Left ventricle myocardium inferior (tissue), 1 donor: ENCODE measurements around the gene INF2. TPM values are rescaled to one million over a fixed set of nuclear protein-coding genes. Genes with fewer than 3 reads are reported as not detected.

Experiments used
- DNase-seq: peaks from one replicate; pipeline ENCODE4 v3.0.0-alpha.2; 2020
- H3K27ac ChIP-seq: fragments of 200-600 bp; replicated peaks from 2 replicates; pipeline ENCODE4 v1.8.0; 2021
- H3K27me3 ChIP-seq: fragments of 200-600 bp; 2 replicates; pipeline ENCODE4 v1.8.0; 2021; ENCODE audit warnings: low read depth
- H3K36me3 ChIP-seq: fragments of 200-600 bp; 2 replicates; pipeline ENCODE4 v1.8.0; 2021
- H3K4me1 ChIP-seq: fragments of 200-600 bp; 2 replicates; pipeline ENCODE4 v1.8.0; 2021
- H3K4me3 ChIP-seq: fragments of 200-600 bp; 2 replicates; pipeline ENCODE4 v1.8.0; 2021; ENCODE audit warnings: mild to moderate bottlenecking, moderate library complexity
- H3K9me3 ChIP-seq: fragments of 200-600 bp; replicated peaks from 2 replicates; pipeline ENCODE4 v1.8.0; 2021
- CTCF ChIP-seq: fragments of 200-600 bp; IDR thresholded peaks from 2 replicates; pipeline ENCODE4 v1.8.0; 2021; ENCODE audit warnings: antibody characterized with exemption, mild to moderate bottlenecking, borderline replicate concordance
- intact Hi-C: fragments of 100-400 bp; cut with micrococcal nuclease; formaldehyde crosslinking; loops from one replicate; pipeline ENCODE4 v1.11.0; 2022
- total RNA-seq: library from RNA; stranded (reverse); fragmentation: NEBNext Ultra II Directional; extraction: Animal tissue kit (Norgen Biotek cat#: 25700); gene quantifications from one replicate; pipeline ENCODE4 v1.2.1, GENCODE V29; 2021
- donor health status: DM: no; HTN: yes; CAD: no; lungs with severe emphysema.

The INF2 gene
- total RNA-seq, 1 donor from 2014 or later, result 28.5 TPM

GRCh38 chr14:104739026-104739425 is 49.6 kb downstream of the INF2 start:
- Histone ChIP-seq H3K36me3 (peaks cover 56% of the 10 kb centered on the region), H3K4me3 (no peak overlapping the region), H3K27ac (peak overlapping the region; percentile 98), H3K9me3 (no peaks in the 10 kb centered on the region), H3K27me3 (no peaks in the 10 kb centered on the region), H3K4me1 (peaks cover 40% of the 10 kb centered on the region)
- no peak for TF ChIP-seq CTCF
- intact Hi-C loops, result no loop called here
- no peak for DNase-seq

- intact Hi-C loops, result no loop called here
- H3K27me3 ChIP-seq, result no peaks in the 10 kb centered on the region
- H3K4me1 ChIP-seq, result peaks cover 32% of the 10 kb centered on the region
- peak overlapping the region; percentile 8 for H3K27ac ChIP-seq
- no peak for TF ChIP-seq CTCF
- H3K4me3 ChIP-seq, result no peak overlapping the region
- no peaks in the 10 kb centered on the region for H3K9me3 ChIP-seq
- peaks cover 63% of the 10 kb centered on the region for H3K36me3 ChIP-seq
- DNase-seq, result no peak
Measured at GRCh38 chr14:104739546-104740516, 50.4 kb downstream of the INF2 start.

GRCh38 chr14:104741108-104741802 is 51.8 kb downstream of the INF2 start:
- no peaks in the 10 kb centered on the region for H3K9me3 ChIP-seq
- H3K4me1 ChIP-seq, result peaks cover 21% of the 10 kb centered on the region
- no peaks in the 10 kb centered on the region for H3K27me3 ChIP-seq
- TF ChIP-seq CTCF, result no peak
- intact Hi-C loops, result no loop called here
- peaks cover 76% of the 10 kb centered on the region for H3K36me3 ChIP-seq
- H3K27ac ChIP-seq, result peak overlapping the region; percentile 36
- DNase-seq, result no peak
- no peak overlapping the region for H3K4me3 ChIP-seq

- intact Hi-C loops, result no loop called here
- no peak for DNase-seq
- H3K27ac ChIP-seq, result no peak overlapping the region
- H3K9me3 ChIP-seq, result no peaks in the 10 kb centered on the region
- H3K27me3 ChIP-seq, result no peaks in the 10 kb centered on the region
- H3K36me3 ChIP-seq, result peaks cover 78% of the 10 kb centered on the region
- H3K4me1 ChIP-seq, result peaks cover 17% of the 10 kb centered on the region
- TF ChIP-seq CTCF, result no peak
- no peak overlapping the region for H3K4me3 ChIP-seq
Measured at GRCh38 chr14:104741803-104742251, 52.4 kb downstream of the INF2 start.

- no peak for DNase-seq
Measured at GRCh38 chr14:104742586-104743455, 53.4 kb downstream of the INF2 start.

More at GRCh38 chr14:104742586-104743455, 53.4 kb downstream of the INF2 start:
- intact Hi-C loops, result no loop called here
- Histone ChIP-seq H3K4me3 (no peak overlapping the region), H3K36me3 (peaks cover 77% of the 10 kb centered on the region), H3K4me1 (peaks cover 8% of the 10 kb centered on the region), H3K27me3 (no peaks in the 10 kb centered on the region), H3K27ac (no peak overlapping the region), H3K9me3 (no peaks in the 10 kb centered on the region)
- TF ChIP-seq CTCF, result no peak
